GM18505 (cell line): ENCODE results near the gene LNPEP.
"Not testable (repeated sequence)": the region's sequence is repeated elsewhere in the genome, so short reads cannot be mapped to it uniquely, and the experiment has no call there.

Source experiments
- ATAC-seq: cut with Tn5 transposase; IDR thresholded peaks from one replicate; pipeline ENCODE4 v1.9.1; 2021; ENCODE audit not compliant: unreplicated experiment
- POLR2A ChIP-seq: IDR thresholded peaks from 4 replicates; pipeline ENCODE4 v1.6.1; 2011; ENCODE audit warnings: borderline replicate concordance; ENCODE audit not compliant: insufficient read depth, insufficient read length; ENCODE audit errors: extremely low read depth

LNPEP gene

DNA sequence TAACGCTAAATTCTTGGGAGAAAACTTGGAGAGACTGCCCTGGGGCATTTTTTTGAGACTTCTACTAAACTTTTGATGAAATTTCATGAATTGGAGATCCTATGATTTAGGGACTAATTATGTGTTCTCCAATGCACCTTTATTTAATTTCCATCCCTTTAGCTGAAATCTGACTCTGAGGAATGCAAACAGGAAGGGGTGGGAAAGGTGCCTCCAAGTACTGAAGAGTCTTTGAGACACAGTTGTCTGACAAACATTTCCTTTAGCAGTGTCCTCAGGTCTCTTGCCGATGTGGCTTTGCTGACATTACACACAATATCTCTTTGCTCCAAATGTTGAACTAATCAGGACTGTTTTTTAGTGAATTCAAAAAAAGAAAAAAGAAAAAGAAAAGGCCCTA, 129.6 kb downstream of the LNPEP start:
- no peak for TF ChIP-seq POLR2A
- no peak for ATAC-seq

DNA sequence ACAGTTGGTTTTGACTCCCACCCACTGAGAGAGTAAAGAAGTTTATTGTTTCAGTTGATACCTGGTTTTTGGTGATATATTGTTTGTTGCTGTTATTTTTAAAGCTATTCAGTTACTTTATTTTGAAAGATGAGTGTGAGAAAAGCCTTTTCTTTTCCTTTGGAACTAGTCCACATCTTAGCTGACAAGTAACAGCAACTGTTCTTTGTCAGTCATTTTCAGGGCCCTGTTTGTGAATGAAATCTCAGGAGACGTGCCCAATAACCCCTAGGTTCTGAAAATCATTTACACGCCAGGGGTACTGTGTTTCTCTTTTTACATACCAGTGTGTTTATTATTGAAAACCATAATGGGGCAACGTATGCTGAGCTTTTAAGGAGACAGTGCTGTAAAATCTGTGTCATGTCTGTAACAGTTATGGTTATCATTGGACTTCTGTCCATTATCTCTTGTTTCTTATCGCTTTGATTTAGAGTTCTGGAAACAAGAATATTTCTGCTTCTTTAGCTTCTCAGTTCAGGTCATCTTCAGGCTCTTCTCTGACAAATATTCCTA, 131.5 kb downstream of the LNPEP start:
- no peak for TF ChIP-seq POLR2A
- ATAC-seq = no peak

DNA sequence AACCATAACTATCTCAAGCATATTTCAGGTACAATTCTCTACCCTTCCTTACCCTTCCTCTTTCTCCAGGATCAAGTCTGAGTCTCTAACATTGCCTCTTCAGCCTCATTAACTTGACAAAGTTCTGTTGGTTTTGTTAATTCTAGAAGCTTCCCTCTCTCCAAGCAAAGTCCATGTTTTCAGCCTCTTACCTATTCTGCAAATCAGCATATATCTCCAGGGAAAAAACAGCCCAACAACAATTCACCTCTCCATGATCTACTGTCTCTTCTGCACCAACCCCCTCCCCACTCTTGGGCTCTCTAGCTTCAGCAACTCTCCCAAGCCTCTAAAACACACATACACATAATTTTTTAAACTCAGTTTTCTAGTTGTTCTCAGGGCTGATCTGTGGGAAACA, 134.4 kb downstream of the LNPEP start:
- no peak for ATAC-seq
- TF ChIP-seq POLR2A = no peak

DNA sequence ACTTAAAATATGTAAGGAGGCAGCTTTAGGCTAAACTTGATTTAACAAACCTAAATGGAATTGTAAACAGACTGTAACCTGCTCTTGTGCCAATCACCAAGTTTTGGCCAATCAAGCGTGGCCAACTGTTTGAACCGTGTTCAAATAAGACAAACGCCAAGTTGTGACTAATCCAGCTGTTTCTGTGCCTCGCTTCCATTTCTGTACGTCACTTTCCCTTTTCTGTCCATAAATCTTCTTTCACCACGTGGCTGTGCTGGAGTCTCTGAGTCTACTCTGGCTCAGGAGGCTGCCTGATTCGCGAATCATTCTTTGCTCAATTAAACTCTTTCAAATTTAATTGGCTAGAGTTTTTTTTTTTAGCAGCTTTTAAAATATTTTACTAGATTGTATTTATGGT, 135.2 kb downstream of the LNPEP start:
- TF ChIP-seq POLR2A = no peak
- ATAC-seq = no peak

DNA sequence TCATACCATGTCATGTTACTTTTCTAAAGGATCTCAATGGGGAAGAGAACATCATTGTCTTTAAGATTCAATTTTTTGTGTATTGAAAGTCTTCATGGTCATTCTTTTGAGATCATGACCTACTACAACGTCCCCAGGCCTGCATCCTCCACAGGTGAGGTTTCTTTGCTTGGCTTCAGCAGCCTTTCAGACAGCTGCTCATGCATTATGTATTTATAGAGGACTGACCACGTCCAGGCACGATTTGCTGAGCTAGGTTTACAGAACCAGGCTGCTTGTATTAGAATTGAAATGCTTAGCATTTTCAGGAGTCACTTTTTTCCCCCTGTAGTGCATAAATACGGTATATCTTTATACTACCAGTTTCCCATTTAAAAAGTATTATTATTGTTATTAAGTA, 136.1 kb downstream of the LNPEP start:
- no peak for ATAC-seq
- no peak for TF ChIP-seq POLR2A

DNA sequence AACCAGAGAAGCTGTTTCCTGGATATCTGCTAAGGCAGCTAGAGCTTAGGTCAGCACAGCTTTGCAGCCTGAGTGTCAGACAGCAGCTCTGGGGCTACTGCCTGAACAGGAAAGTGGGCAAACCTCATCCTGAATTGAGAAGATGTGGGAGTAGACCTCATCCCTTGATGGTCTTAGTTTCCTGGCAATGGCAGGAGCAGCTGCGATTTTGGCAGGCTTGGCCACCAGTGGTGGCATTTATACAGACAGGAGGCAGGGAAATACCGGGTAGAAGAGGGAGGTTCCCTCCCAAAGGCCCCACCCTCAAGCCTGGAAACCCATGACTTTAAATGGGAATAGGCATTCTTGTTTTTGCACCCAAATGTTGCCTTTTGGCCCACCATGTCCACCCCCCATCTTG, 136.8 kb downstream of the LNPEP start:
- no peak for TF ChIP-seq POLR2A
- ATAC-seq = no peak

DNA sequence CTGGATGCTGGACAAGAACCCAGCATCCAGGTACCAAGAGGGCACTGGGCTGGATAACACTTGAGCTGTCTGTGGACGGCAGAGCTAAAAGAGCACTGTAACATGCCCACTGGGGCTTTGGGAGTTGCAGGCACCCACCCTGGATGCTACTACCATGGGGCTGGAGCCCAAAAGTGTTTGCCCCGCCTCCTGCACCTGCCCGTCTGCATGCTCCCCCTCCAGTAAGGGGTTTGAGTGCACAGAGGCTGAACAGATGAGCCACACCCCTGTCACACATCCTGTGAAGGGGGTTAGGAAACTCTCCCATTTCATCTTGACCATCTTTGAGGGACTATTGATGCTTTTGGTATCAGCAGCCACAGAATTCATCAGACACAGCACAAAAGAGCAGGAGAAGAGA, 137.5 kb downstream of the LNPEP start:
- no peak for ATAC-seq
- TF ChIP-seq POLR2A = no peak

DNA sequence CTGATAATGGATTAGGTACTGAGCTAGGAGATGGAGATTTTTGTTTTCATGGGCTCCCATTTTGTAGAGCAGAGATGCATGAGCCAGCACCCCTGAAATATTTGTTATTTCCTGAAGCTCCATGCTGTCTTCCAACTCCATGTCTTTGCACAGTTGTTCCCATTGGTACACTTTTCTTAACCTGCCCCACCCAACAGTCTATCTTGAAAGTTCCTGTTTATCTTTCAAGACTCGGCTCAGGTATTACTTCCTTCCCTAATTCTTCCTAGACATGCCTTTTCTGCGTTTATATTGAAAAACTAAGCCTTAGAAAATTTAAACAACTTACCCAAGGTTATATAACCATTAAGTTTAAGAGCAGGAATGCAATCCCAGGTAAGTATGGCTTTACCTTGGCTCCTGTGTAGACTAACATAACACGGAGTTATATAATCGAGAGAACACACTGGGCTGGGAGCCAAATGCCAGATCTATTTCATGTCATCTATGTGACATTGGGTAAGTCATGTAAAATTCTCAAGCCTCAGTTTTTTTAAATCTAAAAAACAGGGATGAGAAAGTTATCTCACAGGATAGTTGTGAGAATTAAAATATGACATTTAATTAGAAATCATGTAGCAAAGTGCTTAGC, 139.1 kb downstream of the LNPEP start:
- no peak for ATAC-seq
- TF ChIP-seq POLR2A = no peak

DNA sequence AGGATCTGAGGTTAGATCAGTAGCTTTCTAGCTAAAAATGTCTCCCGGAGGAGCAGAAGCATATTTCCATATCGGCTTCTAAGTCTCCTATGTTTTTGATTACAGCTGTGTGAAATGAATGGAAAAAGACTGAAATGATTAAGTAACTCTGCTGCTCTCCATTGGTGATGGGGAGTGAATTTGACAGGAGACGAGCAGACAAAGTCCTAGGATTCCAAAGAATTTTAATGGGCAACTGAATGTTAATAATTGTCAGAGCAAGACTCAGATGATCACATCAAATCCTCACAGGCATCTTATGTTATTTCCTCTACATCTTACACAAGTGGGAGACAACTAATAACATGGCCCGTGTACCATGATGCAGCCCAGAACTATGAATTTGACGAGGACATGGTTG, 139.8 kb downstream of the LNPEP start:
- no peak for TF ChIP-seq POLR2A
- ATAC-seq = no peak

DNA sequence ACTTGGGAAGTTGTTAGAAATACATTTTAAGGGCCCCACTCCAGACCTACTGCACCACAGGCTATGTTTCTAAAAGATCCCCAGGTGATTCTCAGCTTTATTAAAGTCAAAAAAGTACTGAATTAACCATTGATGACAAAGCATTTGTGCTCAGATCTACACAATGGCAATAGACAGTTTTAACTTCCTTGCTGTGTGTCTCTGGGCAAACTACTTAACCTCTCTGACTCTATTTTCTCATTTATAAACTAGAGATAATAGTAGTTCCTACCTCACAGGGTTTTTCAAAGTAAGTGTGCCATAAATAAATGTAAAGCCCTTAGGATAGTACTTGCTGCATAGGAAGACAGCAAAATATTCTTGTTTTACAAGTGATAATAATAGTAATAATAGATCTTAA, 140.2 kb downstream of the LNPEP start:
- no peak for TF ChIP-seq POLR2A
- ATAC-seq = no peak

DNA sequence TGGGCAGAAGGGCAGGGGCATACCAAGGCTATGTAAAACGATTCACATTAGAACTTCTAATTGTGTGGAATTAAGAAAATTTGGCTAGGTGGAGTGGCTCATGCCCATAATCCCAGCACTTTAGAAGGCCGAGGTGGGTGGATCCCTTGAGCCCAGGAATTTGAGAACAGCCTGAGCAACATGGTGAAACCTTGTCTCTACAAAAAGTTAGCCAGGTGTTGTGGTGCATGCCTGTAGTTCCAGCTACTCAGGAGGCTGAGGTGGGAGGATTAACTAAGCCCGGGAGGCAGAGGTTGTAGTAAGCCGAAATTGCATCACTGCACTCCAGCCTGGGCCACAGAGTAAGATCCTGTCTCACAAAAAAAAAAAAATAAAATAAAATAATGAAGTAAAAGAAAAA, 141.4 kb downstream of the LNPEP start:
- no peak for ATAC-seq
- no peak for TF ChIP-seq POLR2A

DNA sequence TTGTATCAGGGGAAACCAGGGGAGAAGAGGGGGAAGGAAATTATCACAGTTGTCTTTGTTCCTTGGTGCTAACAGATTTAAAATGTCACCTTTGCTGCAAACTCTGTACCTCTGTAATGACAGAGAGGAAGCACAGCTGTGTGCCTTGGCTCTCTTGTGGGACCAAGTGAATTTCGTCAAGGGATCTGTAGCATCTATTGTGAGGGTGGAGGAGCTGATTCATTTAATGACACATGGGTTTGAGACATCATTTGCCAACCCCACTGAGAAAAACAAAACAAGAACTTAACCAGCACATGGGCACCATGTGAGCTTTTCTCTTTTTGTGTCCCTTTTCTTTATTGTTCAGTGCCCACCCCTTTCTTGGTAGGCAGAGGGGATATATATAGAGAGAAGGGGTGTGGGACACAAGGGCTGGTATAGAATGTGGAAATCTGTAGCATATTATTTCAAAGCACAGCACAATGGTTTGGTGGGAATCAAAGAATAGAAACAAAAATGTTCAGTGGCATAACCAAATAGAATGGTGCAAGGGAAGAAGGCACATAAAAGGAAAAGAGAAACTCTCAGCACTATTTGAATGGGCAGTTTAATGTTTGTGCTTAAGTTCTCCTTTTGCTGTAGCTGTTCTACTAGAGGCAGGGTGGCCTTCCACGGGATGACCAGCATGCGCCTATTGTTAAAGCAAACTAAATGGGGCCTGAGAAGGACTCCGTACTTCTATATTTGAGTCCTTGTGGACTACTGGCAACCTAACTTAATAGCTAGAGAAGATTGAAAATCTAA, 143.3 kb downstream of the LNPEP start:
- no peak for ATAC-seq

DNA sequence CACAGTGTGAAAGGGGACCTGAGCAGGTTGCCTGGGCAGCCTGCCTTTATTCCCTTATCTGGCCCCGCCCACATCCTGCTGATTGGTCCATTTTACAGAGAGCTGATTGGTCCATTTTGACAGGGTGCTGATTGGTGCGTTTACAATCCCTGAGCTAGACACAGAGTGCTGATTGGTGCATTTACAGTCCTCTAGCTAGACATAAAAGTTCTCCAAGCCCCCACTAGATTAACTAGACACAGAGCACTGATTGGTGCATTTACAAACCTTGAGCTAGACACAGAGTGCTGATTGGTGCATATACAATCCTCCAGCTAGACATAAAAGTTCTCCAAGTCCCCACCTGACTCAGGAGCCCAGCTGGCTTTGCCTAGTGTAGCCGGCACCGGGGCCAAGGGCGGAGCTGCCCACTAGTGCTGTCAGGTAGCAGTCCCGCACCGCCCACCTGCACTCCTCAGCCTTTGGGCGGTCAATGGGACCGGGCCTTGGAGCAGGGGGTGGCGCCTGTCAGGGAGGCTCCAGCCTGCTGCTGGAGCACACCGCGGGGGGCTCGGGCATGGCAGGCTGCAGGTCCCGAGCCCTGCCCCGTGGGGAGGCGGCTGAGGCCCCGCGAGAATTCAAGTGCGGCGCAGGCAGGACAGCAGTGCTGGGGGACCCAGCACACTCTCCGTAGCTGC, 149.0 kb downstream of the LNPEP start:
- ATAC-seq = not testable (repeated sequence)

More for the DNA sequence above, 143.3 kb downstream of the LNPEP start:
- TF ChIP-seq POLR2A = no peak
